Astrocyte (in vitro differentiated cells and primary cell): ENCODE results near the gene CKS1B.

Experiments
- EZH2 ChIP-seq: IDR thresholded peaks from 2 replicates; pipeline ENCODE4 v1.6.1; 2012; ENCODE audit warnings: mild to moderate bottlenecking, low read length, inconsistent platforms; ENCODE audit not compliant: insufficient read depth
- TF ChIP-seq, protein P1 (sequence below): IDR thresholded peaks from 2 replicates; pipeline ENCODE4 v1.5.1; 2011; ENCODE audit warnings: low read depth, mild to moderate bottlenecking, inconsistent platforms, low read length, moderate library complexity; ENCODE audit not compliant: insufficient read depth

DNA sequence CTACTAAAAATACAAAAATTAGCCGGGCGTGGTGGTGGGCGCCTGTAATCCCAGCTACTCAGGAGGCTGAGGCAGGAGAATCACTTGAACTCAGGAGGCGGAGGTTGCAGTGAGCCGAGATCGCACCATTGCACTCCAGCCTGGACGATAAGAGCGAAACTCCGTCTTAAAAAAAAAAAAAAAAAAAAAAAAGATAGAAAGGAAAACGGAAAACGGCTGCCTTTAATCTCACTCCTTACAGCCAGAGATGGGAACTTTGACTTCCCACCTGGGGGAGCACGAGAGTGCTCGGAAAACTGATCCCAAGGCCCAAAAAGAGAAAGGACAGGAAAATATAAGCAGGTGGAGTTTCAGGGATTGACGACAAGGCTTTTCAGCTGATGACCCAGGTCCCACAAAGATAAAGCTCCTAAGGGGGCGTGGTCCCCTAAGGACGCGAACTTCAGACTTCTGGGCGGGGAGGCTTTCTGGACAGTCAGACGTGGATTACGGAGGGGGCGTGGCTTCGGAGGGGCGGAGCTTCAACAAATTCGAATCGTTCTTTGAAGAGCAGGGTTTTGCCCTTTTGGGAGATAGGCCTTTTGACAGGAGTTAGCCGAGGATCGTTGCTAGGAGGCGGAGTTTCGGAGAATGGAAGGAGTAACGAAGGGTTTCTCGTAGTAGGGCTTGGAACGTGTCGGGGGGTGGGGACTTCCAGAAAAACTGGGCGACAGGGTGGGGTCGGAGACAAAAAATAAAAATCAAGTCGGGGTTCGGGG, 958 bp upstream of the CKS1B start:
- TF ChIP-seq, protein P1, sequence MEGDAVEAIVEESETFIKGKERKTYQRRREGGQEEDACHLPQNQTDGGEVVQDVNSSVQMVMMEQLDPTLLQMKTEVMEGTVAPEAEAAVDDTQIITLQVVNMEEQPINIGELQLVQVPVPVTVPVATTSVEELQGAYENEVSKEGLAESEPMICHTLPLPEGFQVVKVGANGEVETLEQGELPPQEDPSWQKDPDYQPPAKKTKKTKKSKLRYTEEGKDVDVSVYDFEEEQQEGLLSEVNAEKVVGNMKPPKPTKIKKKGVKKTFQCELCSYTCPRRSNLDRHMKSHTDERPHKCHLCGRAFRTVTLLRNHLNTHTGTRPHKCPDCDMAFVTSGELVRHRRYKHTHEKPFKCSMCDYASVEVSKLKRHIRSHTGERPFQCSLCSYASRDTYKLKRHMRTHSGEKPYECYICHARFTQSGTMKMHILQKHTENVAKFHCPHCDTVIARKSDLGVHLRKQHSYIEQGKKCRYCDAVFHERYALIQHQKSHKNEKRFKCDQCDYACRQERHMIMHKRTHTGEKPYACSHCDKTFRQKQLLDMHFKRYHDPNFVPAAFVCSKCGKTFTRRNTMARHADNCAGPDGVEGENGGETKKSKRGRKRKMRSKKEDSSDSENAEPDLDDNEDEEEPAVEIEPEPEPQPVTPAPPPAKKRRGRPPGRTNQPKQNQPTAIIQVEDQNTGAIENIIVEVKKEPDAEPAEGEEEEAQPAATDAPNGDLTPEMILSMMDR: peak; percentile 13
- no peak for TF ChIP-seq EZH2
